Measurements from ENCODE around the gene C8G.

The C8G gene

DNA sequence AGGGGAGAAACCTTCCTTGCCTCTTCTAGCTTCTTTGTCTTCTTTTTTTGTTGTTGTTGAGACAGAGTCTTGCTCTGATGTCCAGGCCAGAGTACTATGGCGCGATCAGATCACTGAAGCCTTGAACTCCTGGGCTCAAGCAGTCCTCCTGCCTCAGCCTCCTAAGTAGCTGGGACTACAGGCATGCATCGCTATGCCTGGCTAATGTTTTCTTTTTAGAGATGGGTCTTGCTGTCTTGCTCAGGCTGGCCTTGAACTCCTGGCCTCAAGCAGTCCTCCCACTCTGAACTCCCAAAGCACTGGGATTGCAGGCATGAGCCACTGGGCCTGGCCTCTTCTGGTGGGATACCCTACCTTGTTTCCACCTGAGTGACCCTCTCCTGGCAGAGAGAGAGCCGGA lies 43.8 kb downstream of the C8G start:
- no peak for DNase-seq

DNA sequence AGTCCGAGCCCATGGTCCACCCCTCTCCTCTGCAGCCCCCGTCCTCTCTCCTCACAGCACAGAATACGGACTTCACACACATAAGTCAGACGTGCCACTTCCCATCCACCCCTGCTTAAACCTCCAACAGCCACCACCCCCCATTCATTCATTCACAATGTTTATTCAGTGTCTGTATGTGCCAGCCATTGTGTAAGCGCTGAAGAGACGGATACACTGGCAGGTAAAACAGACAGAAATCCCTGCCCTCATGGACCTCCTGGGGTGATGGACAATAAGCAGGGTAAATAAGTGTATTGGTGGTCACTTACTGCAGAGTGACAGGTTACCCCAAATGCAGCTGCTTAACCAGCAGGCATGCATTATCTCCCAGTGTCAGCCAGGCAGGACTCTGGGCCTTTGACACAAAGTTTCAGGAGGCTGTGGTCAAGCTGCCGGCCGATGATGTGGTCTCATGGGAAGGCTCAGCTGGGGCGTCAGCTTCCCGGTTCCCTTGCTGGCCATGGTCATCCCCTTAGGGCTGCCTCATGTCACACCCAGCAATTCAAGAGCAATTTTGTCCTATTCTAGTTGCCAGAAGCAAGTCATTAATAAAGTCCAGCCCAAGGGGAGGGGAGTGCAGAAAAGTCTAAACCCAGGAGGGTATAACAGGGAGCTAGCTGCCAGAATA lies 45.3 kb downstream of the C8G start:
- DNase-seq = no peak

DNA sequence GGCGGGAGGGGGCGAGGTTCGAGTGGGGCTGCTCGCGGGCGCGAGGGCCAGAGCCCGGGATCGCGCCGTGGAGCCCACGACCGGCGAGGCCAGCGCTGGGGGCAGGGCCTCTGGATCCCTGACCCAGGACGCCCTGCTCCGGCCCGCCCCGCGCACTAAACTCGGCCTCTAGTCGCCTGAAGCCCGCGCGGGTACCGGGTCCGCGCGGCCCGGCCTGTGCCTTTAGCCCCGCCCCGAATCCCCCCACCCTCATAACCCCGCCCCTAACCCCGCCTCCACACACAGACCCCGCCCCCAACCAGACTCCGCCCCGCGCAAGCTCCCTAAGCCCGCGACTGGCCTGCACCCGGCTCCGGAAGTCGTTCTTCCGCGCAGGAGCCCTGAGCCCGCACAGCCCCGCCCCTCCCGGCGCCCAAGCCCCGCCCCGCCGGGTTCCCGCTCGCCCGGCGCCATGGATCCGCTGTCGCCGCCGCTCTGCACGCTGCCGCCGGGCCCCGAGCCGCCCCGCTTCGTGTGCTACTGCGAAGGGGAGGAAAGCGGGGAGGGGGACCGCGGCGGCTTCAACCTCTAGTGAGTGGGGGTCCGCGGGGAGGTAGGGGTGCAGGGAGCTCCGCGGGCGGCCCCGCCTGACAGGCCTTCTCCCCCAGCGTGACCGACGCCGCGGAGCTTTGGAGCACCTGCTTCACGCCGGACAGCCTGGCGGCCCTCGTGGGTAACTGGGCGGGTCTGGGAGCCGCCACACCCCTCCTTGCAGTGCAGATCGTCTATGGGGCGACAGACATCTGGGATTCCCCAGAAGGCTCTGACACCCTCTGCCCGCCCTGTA lies 47.2 kb downstream of the C8G start, which contains the start of gene PAXX:
Gene PAXX, plus strand, starts transcription at position 430 of the 826 bp plus-strand sequence. Its CDS starts 22 bp downstream, at position 452.
- peak; percentile 87 for DNase-seq

DNA sequence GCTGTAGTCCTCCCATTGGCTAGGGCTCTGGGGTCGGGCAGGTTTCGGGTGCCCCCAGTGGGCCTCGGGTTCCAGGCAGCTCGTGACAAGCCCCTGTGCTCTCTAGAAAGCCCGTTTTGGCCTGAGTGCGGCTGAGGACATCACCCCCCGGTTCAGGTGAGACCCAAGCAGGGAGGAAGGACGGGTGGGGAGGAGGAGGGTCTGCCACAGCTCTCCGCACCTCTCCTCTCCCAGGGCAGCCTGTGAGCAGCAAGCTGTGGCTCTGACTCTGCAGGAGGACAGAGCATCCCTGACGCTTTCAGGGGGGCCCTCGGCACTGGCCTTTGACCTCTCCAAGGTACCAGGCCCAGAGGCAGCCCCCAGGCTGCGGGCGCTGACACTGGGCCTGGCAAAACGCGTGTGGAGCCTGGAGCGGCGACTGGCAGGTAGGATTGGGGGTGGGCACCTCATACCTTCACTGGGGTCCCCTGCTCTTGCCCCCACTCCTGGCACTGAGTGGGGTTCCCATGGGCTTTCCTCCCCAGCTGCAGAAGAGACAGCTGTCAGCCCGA lies 47.9 kb downstream of the C8G start:
- no peak for DNase-seq

DNA sequence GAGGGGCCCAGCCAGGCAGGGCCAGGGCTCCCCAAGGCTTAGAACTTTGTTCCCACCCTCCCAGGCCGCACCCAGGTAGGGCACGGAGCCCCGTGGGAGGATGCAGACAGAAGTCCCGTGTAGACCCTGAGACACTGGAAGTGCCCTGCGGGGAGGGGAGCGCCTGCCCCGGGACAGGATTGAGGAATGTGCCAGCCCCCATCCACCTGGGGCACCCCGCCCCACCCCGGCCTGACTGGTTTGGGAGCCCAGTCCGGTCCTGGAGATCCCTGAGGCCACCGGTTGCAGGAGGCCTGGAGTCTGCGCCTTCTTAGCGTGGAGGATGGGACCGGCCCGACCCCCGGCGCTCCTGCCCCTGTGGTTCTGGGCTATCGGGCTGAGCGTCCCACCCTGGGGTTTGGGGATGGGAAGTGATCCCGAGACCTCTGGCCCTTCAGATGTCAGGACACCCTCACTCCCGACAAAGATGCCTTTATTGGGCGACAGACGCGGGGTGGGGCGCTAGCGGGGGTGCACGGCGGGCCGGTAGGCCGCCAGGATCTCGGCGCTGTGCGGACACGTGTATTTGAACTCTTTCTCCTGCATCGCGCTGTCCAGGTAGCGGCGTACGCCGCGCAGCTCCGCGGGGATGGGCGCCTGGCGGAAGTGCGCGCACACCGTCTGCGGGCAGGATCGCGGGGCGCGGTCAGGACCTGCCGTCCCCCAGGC lies 49.3 kb downstream of the C8G start:
- DNase-seq = no peak

DNA sequence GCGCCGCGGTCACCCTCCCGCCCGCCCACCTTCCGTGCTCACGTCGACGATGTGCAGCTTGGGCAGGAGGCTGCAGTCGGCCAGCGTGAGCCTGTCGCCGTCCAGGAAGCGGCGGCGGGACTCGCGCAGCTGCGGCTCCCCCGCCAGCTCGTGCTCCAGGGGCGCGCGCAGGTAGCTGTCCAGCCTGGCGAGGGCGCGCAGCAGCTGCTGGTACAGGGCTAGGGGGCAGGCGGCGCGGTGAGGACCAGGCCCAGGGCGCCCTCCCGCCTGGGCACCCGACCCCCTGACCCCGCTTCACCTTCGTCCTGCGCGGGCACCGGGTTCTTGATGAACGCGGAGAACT lies 49.8 kb downstream of the C8G start:
- no peak for DNase-seq

DNA sequence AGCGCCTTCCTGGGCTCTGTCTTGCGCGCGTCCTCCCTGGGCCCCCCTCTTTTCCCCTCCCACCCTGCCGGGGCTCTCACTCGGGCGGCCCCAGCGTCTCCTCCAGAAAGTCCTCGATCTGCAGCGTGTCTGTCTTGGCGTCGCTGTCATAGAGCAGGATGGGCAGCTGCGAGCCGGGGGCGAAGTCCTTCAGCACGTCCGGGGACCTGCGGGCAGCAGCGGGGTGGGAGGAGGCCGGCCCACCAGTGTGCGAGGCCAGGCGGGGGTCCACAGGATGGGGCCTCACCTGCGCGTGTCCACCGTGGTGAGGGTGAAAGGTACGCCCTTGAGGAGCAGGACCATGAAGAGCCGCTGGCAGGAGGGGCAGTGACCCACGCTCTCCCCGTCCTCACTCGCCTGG lies 50.3 kb downstream of the C8G start:
- no peak for DNase-seq

DNA sequence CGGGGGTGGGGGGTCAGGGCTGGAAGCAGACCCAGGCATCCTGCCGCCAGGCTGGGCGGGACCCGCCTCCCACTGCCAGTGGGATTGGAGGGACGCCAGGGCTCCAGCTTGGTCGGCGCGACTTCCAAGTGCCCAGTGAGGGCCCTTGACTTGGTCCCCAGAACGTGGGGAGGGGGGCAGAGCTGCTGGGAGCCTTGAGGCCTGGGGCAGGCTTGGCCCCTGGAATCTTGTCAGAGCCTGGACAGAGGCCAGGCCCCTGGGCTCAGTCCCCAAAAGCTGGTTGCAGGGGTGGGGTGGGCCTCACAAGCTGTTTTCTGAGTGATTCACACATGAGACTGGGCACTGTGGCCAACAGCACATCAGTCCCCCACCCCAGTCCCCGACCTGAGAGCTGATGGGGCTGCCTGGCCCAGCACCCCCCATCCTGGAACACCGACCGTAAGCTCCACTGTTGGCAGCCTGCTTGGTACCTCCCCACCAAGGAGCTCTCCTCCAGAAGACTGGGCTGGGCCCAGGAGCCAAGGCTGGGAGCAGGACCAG lies 50.8 kb downstream of the C8G start:
- DNase-seq = no peak
